Kidney (tissue), 14 donors: ENCODE results near the gene GPSM1. TPM values are rescaled to one million over a fixed set of nuclear protein-coding genes. Genes with fewer than 3 reads are reported as not detected.

ENCODE experiments used
- DNase-seq, 5 donors: peaks; one replicate each; pipeline ENCODE4 v3.0.0-alpha.2; 2013 to 2020
- FAIRE-seq: peaks from 2 replicates; lab custom pipeline; 2012; peaks lifted over from hg19 to GRCh38; lab: Jason Lieb, UNC
- H3K27ac ChIP-seq, 2 donors: one replicate each; pipeline ENCODE4 v1.7.0; 2013; ENCODE audit warnings: low read depth in 2 of 2, low read length in 2 of 2, inconsistent platforms in 1 of 2
- H3K27me3 ChIP-seq: one replicate; pipeline ENCODE4 v1.7.1; 2013; ENCODE audit warnings: low read length, inconsistent platforms; ENCODE audit not compliant: control insufficient read depth, insufficient read depth
- H3K36me3 ChIP-seq, 3 donors: one replicate each; pipeline versions ENCODE4 v1.7.0 to v1.7.1; 2013; ENCODE audit warnings: low read length in 3 of 3, control low read depth in 1 of 3, inconsistent platforms in 1 of 3; ENCODE audit not compliant: insufficient read depth in 3 of 3, control insufficient read depth in 2 of 3
- H3K4me1 ChIP-seq, 3 donors: one replicate each; pipeline versions ENCODE4 v1.7.0 to v1.7.1; 2013; ENCODE audit warnings: low read length in 3 of 3, inconsistent platforms in 1 of 3, low read depth in 1 of 3; ENCODE audit not compliant: control insufficient read depth in 2 of 3, insufficient read depth in 2 of 3
- H3K4me3 ChIP-seq, 3 donors: one replicate each; pipeline versions ENCODE4 v1.7.0 to v1.8.1; 2013; ENCODE audit warnings: low read length in 3 of 3, control low read depth in 1 of 3, inconsistent platforms in 1 of 3
- H3K9ac ChIP-seq, 3 donors: one replicate each; pipeline versions ENCODE4 v1.7.0 to v1.7.1; 2013; ENCODE audit warnings: low read length in 3 of 3, control low read depth in 1 of 3, inconsistent platforms in 1 of 3
- H3K9me3 ChIP-seq, 3 donors: one replicate each; pipeline versions ENCODE4 v1.7.0 to v1.7.1; 2013; ENCODE audit warnings: low read length in 3 of 3, control low read depth in 1 of 3, inconsistent platforms in 1 of 3; ENCODE audit not compliant: control insufficient read depth in 2 of 3, insufficient read depth in 1 of 3
- intact Hi-C: fragments of 100-400 bp; cut with DNase I; formaldehyde crosslinking; loops from one replicate; pipeline ENCODE4 v1.11.1; 2022
- polyA plus RNA-seq: library from polyadenylated mRNA; stranded (reverse); fragments of 350-450 nt; fragmentation: Illumina TruSeq; extraction: RNeasy Lipid Tissue Mini Kit (QIAGEN cat#74804); gene quantifications from one replicate; pipeline ENCODE4 v1.2.3, GENCODE V29; 2014; ENCODE audit warnings: low read depth, low replicate concordance; ENCODE audit not compliant: insufficient read depth
- total RNA-seq: library from RNA; stranded (reverse); fragmentation: NEBNext Ultra II Directional; extraction: Animal tissue kit (Norgen Biotek cat#: 25700); gene quantifications from one replicate; pipeline ENCODE4 v1.2.1, GENCODE V29; 2021
- TF ChIP-seq, protein P1 (sequence below): IDR thresholded peaks from 3 replicates; pipeline ENCODE4 v1.5.1; 2012; ENCODE audit warnings: mild to moderate bottlenecking, moderate library complexity, borderline replicate concordance; ENCODE audit not compliant: insufficient read depth; ENCODE audit errors: extremely low read depth
- donor health status: control.
- donor health status: control.
- donor health status: control.
- donor health status: control.
- donor health status: control.
- donor health status: DM: yes; HTN: yes; CAD: no.
- donor health status: Normal renal cell carcinoma (clear cell type).

GPSM1 gene
- total and polyA plus RNA-seq, 2 donors from 2014 or later, result 11.6 to 11.9 TPM

- Histone ChIP-seq H3K4me1 (peaks cover 0 to 4% (median 0%) of the 10 kb centered on the region in 3 donors), H3K9me3 (no peaks in the 10 kb centered on the region), H3K36me3 (no peaks in the 10 kb centered on the region), H3K27me3 (no peaks in the 10 kb centered on the region), H3K27ac (no peak overlapping the region), H3K4me3 (no peak overlapping the region), H3K9ac (no peak overlapping the region)
- DNase-seq (peak in 1 of 5 donors; percentile 65), FAIRE-seq (no peak)
- intact Hi-C loops, result no loop called here
- TF ChIP-seq, protein P1, sequence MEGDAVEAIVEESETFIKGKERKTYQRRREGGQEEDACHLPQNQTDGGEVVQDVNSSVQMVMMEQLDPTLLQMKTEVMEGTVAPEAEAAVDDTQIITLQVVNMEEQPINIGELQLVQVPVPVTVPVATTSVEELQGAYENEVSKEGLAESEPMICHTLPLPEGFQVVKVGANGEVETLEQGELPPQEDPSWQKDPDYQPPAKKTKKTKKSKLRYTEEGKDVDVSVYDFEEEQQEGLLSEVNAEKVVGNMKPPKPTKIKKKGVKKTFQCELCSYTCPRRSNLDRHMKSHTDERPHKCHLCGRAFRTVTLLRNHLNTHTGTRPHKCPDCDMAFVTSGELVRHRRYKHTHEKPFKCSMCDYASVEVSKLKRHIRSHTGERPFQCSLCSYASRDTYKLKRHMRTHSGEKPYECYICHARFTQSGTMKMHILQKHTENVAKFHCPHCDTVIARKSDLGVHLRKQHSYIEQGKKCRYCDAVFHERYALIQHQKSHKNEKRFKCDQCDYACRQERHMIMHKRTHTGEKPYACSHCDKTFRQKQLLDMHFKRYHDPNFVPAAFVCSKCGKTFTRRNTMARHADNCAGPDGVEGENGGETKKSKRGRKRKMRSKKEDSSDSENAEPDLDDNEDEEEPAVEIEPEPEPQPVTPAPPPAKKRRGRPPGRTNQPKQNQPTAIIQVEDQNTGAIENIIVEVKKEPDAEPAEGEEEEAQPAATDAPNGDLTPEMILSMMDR, result no peak
Measured at GRCh38 chr9:136294437-136294836, 32.9 kb upstream of the GPSM1 start.

DNA sequence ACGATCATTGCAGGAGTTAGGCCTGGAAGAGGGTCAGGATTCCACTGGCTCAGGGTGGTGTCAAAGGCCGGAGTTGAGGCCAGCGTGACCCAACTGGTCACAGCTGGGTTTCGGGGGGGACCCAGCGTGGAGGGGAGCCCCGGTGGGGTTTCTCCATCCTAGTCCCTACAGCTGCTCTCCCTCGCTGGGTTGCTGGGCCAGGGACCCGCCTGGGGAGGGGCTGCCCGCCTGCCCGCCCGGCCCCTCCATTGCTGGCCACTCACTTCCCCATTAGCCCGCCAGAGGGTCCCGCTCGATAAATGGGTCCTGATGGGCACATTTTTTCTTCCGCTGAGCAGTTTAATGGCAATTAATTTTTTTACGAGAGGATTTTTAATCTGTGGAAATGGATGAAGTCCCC, 32.3 kb upstream of the GPSM1 start:
- Histone ChIP-seq H3K9me3 (no peaks in the 10 kb centered on the region), H3K27ac (no peak overlapping the region), H3K4me3 (no peak overlapping the region), H3K36me3 (no peaks in the 10 kb centered on the region), H3K4me1 (peaks cover 0 to 4% (median 0%) of the 10 kb centered on the region in 3 donors), H3K9ac (no peak overlapping the region), H3K27me3 (no peaks in the 10 kb centered on the region)
- DNase-seq (peak in 1 of 5 donors; percentile 64), FAIRE-seq (no peak)
- intact Hi-C loops, result no loop called here
- TF ChIP-seq, protein P1, result no peak

GRCh38 chr9:136295542-136296433, 31.6 kb upstream of the GPSM1 start:
- Histone ChIP-seq H3K9ac (no peak overlapping the region), H3K27ac (no peak overlapping the region), H3K4me1 (peaks cover 0 to 4% (median 0%) of the 10 kb centered on the region in 3 donors), H3K27me3 (no peaks in the 10 kb centered on the region), H3K9me3 (no peaks in the 10 kb centered on the region), H3K4me3 (no peak overlapping the region), H3K36me3 (no peaks in the 10 kb centered on the region)
- TF ChIP-seq, protein P1, result no peak
- DNase-seq (peak in 4 of 5 donors; percentile 52 to 78 (median 76)), FAIRE-seq (no peak)
- intact Hi-C loops, result no loop called here
